NT2/D1 (cell line): ENCODE data around the gene TUBA3D.
"Not testable (repeated sequence)": the region's sequence is repeated elsewhere in the genome, so short reads cannot be mapped to it uniquely, and the experiment has no call there.

Source experiments
- SUZ12 ChIP-seq: IDR thresholded peaks from 2 replicates; pipeline ENCODE4 v1.6.1; 2011; ENCODE audit not compliant: insufficient read length, insufficient read depth; ENCODE audit errors: extremely low read depth
- YY1 ChIP-seq: IDR thresholded peaks from 2 replicates; pipeline ENCODE4 v1.6.1; 2011; ENCODE audit not compliant: insufficient read length, insufficient read depth
- ZNF274 ChIP-seq: IDR thresholded peaks from 2 replicates; pipeline ENCODE4 v1.6.1; 2011; ENCODE audit warnings: mild to moderate bottlenecking, low read depth, low read length

GRCh38 chr2:131445515-131445797 is 30.5 kb upstream of the TUBA3D start:
- TF ChIP-seq YY1, ZNF274, SUZ12: not testable (repeated sequence)
